HG03378 (cell line): ENCODE measurements around the gene TTC13.

ENCODE experiments used
- ATAC-seq: cut with Tn5 transposase; IDR thresholded peaks from one replicate; pipeline ENCODE4 v1.9.1; 2021; ENCODE audit warnings: mild to moderate bottlenecking, moderate library complexity; ENCODE audit not compliant: unreplicated experiment

TTC13 gene

DNA sequence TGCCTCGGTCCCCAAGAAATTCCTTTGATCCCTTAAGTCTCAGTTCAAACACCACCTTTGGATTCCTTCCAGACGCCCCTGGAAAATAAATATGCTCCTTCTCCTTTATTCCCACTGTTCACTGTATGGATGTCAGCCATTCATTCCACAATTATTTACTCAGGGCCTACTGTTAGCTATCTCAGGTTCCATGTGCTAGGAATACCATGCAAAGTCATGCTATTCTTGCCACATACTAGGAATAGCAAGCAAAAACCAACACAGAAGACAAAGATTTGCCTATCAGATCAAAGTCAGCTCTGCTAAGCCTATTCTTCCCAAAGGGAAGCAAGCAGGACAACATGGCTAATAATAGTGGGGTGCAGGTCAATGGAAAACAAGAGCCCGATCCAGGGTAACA, 29.8 kb downstream of the TTC13 start:
- no peak for ATAC-seq

DNA sequence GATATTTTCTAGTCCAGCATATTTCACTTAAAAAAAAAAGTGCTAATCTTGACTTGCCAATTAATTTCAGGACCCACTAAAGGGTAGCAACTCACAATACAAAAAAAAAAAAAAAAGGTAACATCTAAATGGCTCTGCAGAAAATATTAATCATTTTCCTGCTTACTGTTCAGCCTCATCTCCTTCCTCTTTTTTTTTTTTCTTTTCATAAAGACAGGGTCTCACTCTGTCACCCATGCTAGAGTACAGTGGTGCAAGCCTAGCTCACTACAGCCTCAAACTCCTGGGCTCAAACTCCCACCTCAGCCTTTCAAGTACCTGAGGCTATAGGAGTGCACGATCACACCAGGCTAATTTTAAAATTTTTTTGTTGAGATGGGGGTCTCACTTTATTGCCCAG, 30.4 kb downstream of the TTC13 start:
- no peak for ATAC-seq

DNA sequence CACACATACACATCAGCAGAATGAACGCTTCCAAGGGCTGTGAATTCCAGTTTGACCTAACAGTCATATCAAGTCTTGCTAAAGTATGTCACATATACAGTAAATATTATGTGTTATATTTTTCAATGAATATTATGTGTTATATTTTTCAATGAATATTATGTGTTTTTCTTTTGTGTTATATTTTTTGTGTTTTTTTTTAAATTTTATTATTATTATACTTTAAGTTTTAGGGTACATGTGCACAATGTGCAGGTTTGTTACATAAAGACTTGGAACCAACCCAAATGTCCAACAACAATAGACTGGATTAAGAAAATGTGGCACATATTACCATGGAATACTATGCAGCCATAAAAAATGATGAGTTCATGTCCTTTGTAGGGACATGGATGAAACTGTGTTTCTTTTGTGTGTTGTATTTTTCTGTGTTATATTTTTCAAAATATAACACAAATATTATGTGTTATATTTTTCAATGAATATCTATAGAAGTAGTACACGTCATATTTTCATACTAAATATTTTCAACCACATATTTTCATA, 35.5 kb downstream of the TTC13 start:
- no peak for ATAC-seq

DNA sequence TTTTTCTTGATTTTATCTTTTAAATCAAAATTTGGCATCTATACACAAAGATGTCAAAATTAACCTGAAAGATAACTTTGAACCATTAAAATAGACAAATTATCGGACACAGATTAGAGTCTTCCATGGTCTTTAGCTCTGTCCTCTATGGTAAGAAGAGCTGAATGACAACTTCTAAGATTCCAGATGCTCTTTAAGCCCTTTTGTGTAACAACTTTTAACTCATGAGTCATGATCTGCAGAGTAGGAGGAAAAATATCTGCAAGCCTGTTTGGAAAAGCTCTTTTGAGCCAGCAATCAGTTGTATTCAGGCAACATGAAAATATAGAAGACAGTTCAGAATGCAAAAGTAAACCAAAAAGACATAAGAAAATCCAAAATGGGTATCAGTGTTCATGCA, 37.8 kb downstream of the TTC13 start:
- no peak for ATAC-seq

DNA sequence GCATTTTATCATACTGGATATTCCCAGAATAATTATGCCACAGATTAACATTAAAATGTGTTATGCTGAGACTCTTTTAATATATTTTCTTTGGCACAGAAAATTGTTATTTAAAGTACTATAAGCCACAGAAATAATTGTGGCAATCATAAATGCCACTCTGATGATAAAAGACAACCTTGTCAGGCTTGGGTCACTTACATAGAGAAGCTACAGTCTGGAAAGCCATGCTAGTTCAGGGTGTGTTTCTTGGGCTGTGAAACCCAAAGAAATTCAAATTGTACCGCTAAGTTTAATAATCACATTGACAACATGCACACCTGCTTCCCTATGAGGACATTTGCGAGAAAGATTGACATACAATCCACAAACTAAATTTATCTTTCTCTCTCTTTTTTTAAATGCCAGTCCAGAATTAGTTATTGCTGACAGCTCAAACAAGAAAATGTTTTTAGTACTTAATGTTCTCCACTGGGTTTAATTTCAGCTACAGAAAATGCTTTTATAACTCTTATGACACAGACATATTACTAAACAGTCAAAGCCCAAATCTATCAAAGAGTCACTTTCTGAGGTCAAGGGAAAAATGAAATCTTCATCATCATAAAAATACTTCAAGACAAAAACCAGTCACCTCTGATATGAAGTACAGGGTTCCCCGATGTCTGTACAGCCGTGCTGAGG, 38.7 kb downstream of the TTC13 start:
- no peak for ATAC-seq

DNA sequence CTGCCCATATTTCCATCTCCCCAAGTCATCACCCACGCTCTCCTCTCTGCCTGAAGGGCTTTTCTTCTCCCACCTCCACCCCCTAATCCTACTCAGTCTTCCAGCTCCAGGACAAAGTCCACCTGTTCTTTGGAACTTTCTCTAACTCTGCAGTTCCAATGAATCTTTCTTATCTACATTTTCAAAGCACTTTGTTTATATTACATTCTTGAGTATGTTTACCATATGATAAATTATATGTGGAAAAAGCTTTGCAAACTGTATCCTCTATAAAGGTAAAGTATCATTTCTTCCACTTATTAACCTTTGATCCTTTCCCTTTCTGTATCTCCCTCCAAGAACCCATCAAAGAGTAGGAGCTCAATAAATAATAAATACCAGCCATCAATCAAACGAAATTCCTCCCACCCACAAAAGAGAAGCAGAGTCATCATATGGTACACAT, 39.7 kb downstream of the TTC13 start:
- no peak for ATAC-seq

DNA sequence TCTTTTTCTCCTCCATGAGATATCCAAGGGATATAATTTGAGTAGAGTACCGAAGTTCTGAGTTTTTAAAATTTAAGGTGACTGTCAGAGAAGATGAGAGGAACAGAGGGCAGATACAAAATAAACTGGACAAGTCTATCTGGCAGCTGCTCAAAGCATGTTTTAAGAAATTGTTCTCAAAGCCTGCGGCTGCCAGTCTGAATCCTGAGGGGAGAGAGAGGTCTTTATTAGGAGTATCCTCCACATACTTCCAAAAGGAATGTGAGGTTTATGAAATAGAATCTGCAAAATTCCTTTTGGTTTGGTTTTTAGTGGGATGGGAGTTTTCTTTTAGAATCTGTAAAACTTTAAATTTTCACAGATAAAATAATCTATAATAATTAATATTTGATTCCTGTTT, 41.3 kb downstream of the TTC13 start:
- ATAC-seq, result no peak

DNA sequence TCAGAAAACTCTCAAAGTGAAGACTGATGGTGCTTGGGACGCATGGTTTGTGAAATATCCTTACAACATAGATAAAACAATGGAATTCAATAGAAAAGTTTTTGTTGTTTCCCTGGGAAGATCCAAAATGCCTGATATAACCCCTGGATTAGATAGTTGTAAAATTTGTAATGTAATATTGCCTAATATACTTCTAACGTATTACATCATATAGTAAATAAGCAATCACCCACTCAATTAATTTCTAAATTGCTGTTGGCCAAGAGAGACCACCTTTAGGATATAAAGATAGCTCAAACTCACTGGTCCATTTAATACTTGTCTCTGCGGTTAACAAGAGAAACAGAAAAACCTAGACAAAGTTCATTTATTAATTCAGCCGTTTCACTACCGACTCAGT, 42.2 kb downstream of the TTC13 start:
- no peak for ATAC-seq

DNA sequence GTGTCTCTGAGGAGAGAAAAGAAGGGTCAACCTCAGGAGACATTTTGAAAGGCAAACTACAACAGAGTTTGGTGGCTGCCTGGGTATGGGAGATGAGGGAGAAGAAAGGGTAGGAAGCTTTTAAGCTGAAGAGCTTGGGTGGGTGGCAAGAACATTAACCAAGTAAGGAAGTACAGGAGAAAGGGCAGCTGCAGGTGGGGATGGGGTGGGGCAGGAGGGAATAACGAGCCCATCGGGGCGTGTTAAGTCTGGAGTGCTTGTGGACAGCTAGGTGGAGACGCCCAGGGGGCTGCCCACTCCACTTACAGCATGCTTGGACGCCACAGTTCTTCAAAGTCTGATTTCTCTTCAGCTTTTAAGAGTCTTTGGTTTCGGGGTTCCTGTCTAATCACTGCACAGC, 42.8 kb downstream of the TTC13 start:
- ATAC-seq, result no peak

DNA sequence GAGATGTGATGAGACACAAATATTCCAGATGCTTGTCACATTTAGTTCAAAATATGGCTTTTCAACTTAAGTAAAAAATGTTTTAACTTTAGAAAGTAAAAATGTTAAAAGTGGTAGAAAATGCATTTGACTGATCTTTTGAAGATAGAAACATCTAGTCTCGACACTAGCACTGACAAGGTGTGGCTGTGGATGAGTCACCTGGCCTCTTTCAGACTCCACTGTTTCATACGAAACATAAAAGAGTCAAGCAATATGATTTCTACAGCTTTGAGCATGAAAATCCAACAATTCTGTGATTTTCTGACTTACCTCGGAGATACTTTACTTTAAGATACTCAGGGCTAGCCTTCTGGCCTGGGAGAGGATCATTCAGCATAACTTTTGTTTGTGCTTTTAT, 47.7 kb downstream of the TTC13 start:
- no peak for ATAC-seq

DNA sequence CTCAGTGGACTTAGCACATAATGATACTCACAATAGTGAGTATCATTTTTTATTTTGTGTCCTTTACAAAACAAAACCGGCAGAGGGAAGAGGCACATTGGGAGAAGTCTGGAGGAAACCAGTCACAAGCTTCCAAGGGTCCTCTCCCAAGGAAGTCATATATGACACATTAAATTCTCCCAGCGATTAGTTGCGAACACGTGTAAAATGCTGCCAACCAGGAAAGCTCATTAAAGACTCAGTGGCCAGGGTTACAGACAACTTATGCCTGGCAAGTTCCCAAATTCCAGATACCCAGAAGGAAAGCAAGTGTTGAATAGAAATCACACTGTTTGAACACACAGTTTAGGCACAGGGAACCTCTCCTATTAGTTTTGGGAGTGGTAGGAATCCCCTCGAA, 52.5 kb downstream of the TTC13 start:
- ATAC-seq, result no peak

DNA sequence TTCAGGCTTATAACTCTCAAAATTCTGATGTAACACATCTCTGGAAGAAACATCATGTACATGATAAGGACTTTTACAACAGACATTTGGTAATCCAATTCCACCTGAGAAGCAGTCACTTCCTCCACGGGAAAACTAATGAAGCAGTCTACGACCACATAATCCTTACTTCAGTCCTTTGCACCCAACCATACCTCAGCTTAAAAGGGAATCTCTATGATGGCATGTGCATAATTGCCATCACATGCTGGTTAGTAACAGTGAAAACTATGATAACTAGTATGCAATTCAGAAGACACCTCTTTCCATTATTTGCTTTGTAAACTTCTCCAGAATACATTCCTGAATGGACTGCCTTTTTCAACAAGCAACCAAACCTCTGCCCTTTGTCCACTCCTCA, 53.1 kb downstream of the TTC13 start:
- ATAC-seq, result no peak

DNA sequence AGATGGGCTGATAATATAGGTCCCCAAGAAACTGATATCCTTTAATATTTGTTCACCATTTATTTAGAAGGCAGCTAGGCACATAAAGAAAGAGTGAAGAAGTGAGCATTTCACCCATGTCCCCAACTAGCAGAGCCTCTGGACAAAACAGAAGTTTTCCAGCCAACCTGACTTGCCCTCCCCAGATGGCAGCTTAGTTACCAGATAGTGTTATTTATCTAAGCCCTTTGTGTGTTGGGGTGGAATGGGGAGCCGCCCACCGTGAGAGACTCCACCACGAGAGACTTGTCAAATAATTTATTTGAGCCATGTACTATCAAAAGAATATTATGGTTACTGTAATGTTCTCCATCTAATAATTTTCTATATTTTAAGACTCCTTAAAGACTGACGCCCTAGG, 55.5 kb downstream of the TTC13 start:
- no peak for ATAC-seq

DNA sequence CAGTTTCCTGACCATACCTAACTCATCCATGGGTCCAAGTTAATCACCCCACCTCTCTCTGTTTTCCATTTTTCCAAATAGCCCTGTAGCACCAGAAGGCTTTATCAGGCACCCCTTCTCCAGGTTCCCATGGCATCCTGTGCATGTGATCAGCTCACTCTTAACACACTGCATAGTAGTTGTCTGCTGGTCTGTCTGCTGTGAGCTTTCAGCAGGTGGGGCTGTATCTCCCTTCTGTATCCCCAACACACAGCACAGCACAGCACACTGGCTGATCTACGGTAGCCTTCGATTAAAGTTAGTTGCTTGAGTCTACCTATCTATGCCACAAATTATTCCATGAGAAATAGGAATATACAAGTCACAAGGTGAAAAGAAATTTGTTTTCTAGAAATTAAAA, 56.0 kb downstream of the TTC13 start:
- ATAC-seq, result no peak

DNA sequence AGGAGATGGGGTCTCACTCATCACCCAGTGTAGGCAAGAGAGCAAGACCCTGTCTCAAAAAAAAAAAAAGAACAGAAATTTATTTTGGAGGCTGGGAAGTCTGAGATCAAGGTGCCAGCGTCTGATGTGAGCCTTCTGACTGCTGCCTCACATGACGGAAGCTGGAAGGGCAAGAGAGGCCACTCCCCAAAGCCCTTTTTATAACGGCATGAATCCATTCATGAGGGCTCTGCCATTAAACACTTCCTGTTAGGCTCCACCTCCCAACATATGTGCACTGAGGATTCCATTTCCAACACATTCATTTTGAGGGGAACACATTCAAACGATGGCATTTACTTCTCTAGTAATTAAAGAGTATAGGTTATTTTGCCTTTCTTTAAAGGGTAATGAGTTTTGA, 59.5 kb downstream of the TTC13 start:
- ATAC-seq, result no peak

DNA sequence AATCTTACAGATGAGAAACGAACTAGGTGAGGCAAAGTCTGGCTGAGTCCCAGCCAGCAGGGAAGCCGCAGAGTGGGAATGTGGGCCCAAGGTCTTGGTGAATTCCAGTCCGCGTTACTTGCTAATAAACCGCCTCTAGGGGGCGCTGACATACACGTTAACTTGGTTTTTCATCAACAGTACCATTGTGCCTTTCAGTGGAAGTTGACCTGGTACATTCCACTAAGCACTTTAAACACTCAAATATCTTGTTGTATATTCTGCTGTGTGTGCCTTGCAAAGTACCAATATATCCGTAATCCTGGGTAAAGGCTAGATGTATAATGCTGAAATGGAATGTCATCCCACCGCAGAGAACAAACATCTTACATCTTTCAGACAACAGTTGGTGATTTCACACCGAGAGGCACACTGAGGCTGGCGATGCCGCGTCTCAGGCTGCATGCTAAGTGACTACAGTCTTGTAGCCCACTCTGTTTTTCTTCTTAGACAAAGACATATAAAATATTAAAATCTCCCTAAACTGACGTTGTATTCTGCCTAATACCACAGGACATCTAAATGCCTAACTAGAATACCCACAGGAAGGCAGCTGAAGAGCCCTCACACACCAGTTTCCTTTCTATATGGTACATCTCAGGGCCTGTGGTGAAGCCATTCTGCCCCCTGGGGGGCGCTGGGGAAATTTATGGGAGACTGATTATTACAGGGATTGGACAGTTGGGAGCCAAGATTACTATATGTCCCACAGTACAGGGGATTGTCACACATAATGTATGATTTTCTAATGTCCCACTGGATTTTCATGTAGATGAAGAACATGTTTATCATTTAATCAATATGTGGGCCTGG, 61.2 kb downstream of the TTC13 start:
- peak; percentile 63 for ATAC-seq

DNA sequence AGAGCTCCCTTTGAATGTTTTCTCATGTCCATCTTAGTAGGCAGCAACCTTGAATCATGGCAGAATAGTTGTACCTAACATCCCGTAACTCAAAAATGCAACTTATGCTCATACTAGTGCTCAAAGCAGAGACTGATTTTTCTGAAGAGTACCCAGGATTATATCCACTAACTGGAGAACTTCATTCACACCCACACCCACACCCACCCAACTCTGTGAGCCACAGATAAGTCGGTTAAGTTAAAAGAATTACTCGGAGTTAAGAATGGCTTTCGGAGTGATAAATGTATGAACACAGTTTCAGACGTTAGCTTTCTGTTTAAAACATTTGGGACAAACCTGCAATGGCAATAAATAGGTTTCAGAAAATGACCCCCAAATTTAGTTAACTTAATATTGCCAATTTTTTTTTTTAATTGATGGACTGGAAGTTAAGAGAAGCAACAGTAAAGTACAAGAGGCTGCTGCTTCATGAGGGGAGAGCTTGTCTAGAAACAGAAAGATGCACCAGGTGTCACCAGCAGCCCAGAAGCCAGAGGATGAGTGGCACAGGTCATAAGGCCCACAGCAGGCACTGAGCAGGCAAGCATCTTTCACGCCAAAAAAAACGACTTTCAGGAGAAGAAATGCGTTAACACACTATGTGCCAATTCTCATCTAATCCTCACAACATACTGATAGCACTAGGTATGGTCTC, 61.9 kb downstream of the TTC13 start:
- no peak for ATAC-seq

DNA sequence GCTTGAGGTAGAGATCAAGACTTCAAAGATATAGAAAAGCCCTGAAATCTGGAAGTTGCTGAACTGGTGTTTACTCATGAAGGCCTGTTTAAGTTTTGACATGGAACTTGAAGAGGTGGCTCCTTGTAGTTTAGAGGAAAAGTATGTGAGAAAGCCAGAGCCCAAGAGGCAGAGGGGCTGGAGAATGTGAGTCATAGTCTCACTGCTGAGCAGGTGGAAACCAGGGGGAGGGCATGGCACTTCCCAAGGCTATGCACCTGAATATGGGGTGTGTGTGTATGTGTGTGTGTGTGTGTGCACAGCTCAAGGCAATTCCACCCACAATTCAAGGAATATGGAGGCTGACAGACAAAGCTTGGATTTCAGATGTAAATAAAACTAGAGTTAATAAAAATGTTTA, 63.6 kb downstream of the TTC13 start:
- no peak for ATAC-seq

DNA sequence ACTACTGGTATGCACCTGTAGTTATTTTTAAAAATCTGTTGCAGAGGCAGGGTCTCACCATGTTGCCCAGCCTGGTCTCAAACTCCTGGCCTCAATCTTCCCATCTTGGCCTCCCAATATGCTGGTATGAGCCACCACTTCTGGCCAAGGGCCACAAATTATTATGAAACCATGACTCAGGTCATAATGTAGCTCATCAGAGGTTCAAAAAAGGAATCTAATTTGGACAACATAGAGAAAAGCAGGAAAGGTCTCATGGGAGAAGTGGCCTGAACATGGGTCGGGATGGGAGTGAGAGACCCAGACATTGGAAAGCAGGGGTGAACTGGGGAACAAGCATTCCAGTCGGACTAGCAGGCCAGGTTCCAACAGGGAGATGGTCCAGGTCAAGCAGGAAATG, 65.2 kb downstream of the TTC13 start:
- no peak for ATAC-seq

DNA sequence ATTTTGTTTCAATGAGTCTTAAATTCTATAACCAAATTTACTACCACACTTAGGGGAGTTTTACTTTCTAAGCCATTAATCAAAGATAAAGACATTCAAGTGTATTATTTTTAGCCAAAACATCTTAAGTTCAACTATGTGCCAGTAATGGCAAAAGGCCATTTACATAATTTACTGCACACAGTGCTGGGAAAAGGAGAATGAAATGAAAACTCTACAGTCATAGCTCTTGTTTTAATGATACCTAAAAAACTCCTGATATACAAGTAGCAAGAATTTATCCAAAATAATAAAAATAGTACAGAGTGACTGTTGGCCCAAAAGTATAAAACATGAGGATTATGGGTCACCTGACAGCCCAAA, 67.9 kb downstream of the TTC13 start:
- no peak for ATAC-seq

DNA sequence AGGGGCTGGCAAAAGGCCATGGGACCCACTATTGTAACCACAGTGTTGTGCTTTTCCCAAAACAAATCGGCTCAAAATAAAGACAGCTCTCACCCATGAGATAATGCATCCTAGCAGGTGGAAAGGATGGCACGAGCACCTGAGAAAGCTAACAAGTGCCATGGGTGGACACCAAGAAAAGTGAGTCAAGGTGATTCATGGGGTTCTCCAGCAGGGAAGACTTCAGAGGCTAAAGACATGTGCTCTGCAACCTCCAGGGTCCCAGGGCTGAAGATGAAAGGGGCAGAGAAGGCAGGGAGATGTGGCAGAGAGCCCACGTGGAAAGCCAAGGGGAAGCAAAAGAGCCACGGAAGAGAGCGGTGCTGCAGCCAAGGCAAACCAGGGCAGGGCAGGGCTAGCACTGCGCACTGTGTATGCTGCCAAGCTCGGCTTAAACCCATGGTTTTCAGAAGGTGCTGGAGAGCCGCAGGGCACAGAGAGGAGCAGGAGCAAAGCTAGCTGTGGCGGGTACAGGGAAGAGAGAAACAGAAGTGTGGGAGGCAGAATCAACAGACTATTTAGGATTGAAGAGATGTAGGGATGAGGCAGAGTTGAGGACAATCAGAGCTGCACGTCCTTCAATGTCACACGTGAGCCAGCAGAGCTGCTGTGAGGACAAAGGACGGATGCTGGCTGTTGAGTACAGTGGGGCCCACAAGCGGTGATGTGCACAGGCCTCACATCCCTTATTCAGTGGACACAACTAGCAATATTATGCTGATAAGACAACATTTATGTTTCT, 68.5 kb downstream of the TTC13 start:
- no peak for ATAC-seq
